ENCODE data around the gene TRIML1. TPM values are rescaled to one million over a fixed set of nuclear protein-coding genes. Genes with fewer than 3 reads are reported as not detected.

The TRIML1 gene
- total RNA-seq, 4 donors from 2014 or later, result not detected

- Histone ChIP-seq H3K9me3 (no peaks in the 10 kb centered on the region), H3K27ac (replicated peaks in 1 of 4) (no peak overlapping the region), H3K4me1 (no peaks in the 10 kb centered on the region), H3K27me3 (no peaks in the 10 kb centered on the region), H3K4me3 (no peak overlapping the region), H3K36me3 (no peaks in the 10 kb centered on the region)
- 65% methylated on average over 15 of the region's 16 CpGs for WGBS
- no peak for DNase-seq (ENCODE audit: extremely low spot score)
- TF ChIP-seq POLR2AphosphoS5 (IDR thresholded peaks at IDR 0.05) (no peak), EP300 (IDR thresholded peaks at IDR 0.05) (no peak), CTCF (IDR thresholded peaks at IDR 0.05) (no peak), POLR2A (IDR thresholded peaks at IDR 0.05; ENCODE audit: low read depth) (no peak)
- intact Hi-C loops (cut with DNase I), result no loop called here
These were observed 21.5 kb upstream of the TRIML1 start for GRCh38 chr4:188117631-188118324.

- TF ChIP-seq EP300 (IDR thresholded peaks at IDR 0.05) (no peak), POLR2A (IDR thresholded peaks at IDR 0.05; ENCODE audit: low read depth) (no peak), POLR2AphosphoS5 (IDR thresholded peaks at IDR 0.05) (no peak), CTCF (IDR thresholded peaks at IDR 0.05) (no peak)
- Histone ChIP-seq H3K27me3 (no peaks in the 10 kb centered on the region), H3K9me3 (no peaks in the 10 kb centered on the region), H3K4me3 (no peak overlapping the region), H3K4me1 (no peaks in the 10 kb centered on the region), H3K36me3 (no peaks in the 10 kb centered on the region), H3K27ac (replicated peaks in 1 of 4) (no peak overlapping the region)
- DNase-seq (ENCODE audit: extremely low spot score), result no peak
- intact Hi-C loops (cut with DNase I), result no loop called here
- WGBS, result 65% methylated on average over 13 of the region's 13 CpGs
These were observed 17.7 kb upstream of the TRIML1 start for GRCh38 chr4:188121530-188121929.

- Histone ChIP-seq H3K4me3 (no peak overlapping the region), H3K27ac (replicated peaks in 1 of 4) (no peak overlapping the region), H3K9me3 (no peaks in the 10 kb centered on the region), H3K27me3 (no peaks in the 10 kb centered on the region), H3K36me3 (no peaks in the 10 kb centered on the region), H3K4me1 (peaks cover 0 to 6% (median 0%) of the 10 kb centered on the region in 4 donors)
- intact Hi-C loops (cut with DNase I), result no loop called here
- TF ChIP-seq POLR2AphosphoS5 (IDR thresholded peaks at IDR 0.05) (no peak), EP300 (IDR thresholded peaks at IDR 0.05) (no peak), CTCF (IDR thresholded peaks at IDR 0.05) (no peak), POLR2A (IDR thresholded peaks at IDR 0.05; ENCODE audit: low read depth) (no peak)
- 62% methylated on average over 5 of the region's 5 CpGs for WGBS
- DNase-seq (ENCODE audit: extremely low spot score), result no peak
These were observed 11.9 kb upstream of the TRIML1 start for GRCh38 chr4:188127214-188127874.

- Histone ChIP-seq H3K9me3 (no peaks in the 10 kb centered on the region), H3K27me3 (no peaks in the 10 kb centered on the region), H3K4me3 (no peak overlapping the region), H3K27ac (replicated peaks in 1 of 4) (no peak overlapping the region), H3K36me3 (no peaks in the 10 kb centered on the region), H3K4me1 (peaks cover 0 to 6% (median 0%) of the 10 kb centered on the region in 4 donors)
- WGBS, result 89% methylated on average over 4 of the region's 4 CpGs
- no peak for TF ChIP-seq POLR2A (IDR thresholded peaks at IDR 0.05; ENCODE audit: low read depth)
- TF ChIP-seq EP300 (IDR thresholded peaks at IDR 0.05), result no peak
- no peak for TF ChIP-seq CTCF (IDR thresholded peaks at IDR 0.05)
- TF ChIP-seq POLR2AphosphoS5 (IDR thresholded peaks at IDR 0.05), result no peak
- no peak for DNase-seq (ENCODE audit: extremely low spot score)
- intact Hi-C loops (cut with DNase I), result no loop called here
These were observed 8.9 kb upstream of the TRIML1 start for GRCh38 chr4:188130355-188130754.
